GM12891 (cell line): Measurements from ENCODE around the gene PRKAR1B.

Experiments used
- PAX5 ChIP-seq: IDR thresholded peaks from 2 replicates; pipeline ENCODE4 v1.6.1; 2011; ENCODE audit warnings: low read length, moderate library complexity, mild to moderate bottlenecking; ENCODE audit not compliant: insufficient read depth, severe bottlenecking
- POLR2A ChIP-seq: IDR thresholded peaks from 2 replicates; pipeline ENCODE4 v1.6.1; 2011; ENCODE audit warnings: low read depth, low read length, control low read depth
- POLR2AphosphoS5 ChIP-seq: IDR thresholded peaks from 2 replicates; pipeline ENCODE4 v1.6.1; 2011; ENCODE audit warnings: low read depth, low read length, control low read depth
- POU2F2 ChIP-seq: IDR thresholded peaks from 2 replicates; pipeline ENCODE4 v1.6.1; 2011; ENCODE audit warnings: low read depth, mild to moderate bottlenecking, control low read depth, low read length, moderate library complexity
- SPI1 ChIP-seq: IDR thresholded peaks from 2 replicates; pipeline ENCODE4 v1.6.1; 2011; ENCODE audit warnings: low read depth, low read length, control low read depth
- TAF1 ChIP-seq: IDR thresholded peaks from 2 replicates; pipeline ENCODE4 v1.6.1; 2011; ENCODE audit warnings: low read depth, low read length, control low read depth

DNA sequence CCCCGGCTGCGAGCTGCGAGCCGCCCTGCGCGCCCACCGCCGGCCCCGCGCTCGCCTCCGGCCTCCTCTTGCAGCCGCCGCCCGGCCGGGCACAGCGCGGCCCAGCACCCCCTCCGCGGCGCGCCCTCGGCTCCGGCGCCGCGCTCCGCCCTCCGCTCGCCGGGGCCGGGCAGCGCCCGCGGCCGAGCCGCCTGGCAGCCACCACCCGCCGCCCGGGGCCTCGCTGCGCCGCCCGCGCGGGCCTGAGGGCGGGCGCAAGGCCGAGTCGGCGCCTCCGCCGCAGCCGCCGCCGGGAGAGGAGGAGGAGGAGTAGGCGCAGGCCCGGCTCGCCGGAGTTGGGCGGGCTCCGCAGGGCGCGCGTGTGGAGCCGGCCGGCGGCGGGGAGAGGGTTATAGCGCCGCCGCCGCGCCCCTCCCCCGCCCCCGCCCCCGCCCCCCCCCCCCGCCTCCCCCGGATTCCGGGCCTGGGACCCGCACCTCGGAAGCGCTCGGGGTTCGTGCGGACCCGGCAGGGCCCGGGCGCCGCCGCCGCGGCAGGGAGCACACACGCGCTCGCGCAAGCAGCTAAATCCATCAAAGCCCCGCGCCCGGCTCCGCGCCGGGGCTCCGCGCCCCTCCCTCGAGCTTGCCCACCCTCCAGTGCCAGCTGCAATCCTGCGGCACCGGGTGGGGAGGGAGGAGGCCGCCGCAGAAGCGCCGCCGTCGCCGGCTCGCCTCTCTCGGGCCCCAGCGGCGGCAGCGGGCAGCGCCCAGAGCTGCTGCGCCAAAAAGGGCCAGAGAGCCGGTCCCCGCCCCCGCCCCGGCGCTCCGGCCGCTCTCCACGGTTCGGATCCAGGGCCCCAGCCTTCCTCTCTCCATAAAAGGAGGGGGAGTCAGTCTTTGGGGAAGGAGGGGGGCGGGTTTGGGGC is 207.3 kb downstream of the PRKAR1B start, which contains the start of gene PDGFA:
- TF ChIP-seq POLR2A, result no peak
- TF ChIP-seq POLR2AphosphoS5, result no peak
- no peak for TF ChIP-seq TAF1
- no peak for TF ChIP-seq PAX5
- TF ChIP-seq SPI1, result no peak
- no peak for TF ChIP-seq POU2F2
